Effector memory CD8-positive, alpha-beta T cell (primary cell): ENCODE measurements around the gene BTNL8.
"Not testable (repeated sequence)": the region's sequence is repeated elsewhere in the genome, so short reads cannot be mapped to it uniquely, and the experiment has no call there.

Source experiments
- ATAC-seq: fragments of 150-1000 bp; cut with Tn5 transposase; replicated peaks from 2 replicates; pipeline ENCODE4 v1.10.0; 2021; ENCODE audit warnings: mild to moderate bottlenecking, moderate library complexity
- DNase-seq, 3 experiments: peaks; one replicate each; pipeline ENCODE4 v3.0.0; 2021
- H3K27ac Mint-ChIP-seq, 2 donors: one replicate each; pipeline ENCODE4 v1.8.0; 2022; ENCODE audit warnings: mild to moderate bottlenecking in 2 of 2, mixed read lengths in 2 of 2, moderate library complexity in 2 of 2
- H3K27me3 Mint-ChIP-seq, 2 donors: one replicate each; pipeline ENCODE4 v1.8.0; 2022; ENCODE audit warnings: mixed read lengths in 2 of 2
- H3K36me3 Mint-ChIP-seq: one replicate; pipeline ENCODE4 v1.8.0; 2022; ENCODE audit warnings: mild to moderate bottlenecking, moderate library complexity, mixed read lengths; ENCODE audit not compliant: insufficient read depth
- H3K4me1 Mint-ChIP-seq, 2 donors: one replicate each; pipeline ENCODE4 v1.8.0; 2022; ENCODE audit warnings: low read depth in 2 of 2, mixed read lengths in 2 of 2
- H3K4me3 Mint-ChIP-seq, 2 donors: one replicate each; pipeline ENCODE4 v1.8.0; 2022; ENCODE audit warnings: mild to moderate bottlenecking in 2 of 2, mixed read lengths in 2 of 2, moderate library complexity in 2 of 2
- H3K9me3 Mint-ChIP-seq, 2 donors: one replicate each; pipeline ENCODE4 v1.8.0; 2022; ENCODE audit warnings: mixed read lengths in 2 of 2

The BTNL8 gene

GRCh38 chr5:180866985-180867384 is 32.0 kb upstream of the BTNL8 start:
- Mint-ChIP-seq H3K36me3 (no peaks in the 10 kb centered on the region), H3K4me1 (peaks cover 0 to 2% of the 10 kb centered on the region in 2 donors), H3K4me3 (no peak overlapping the region), H3K9me3 (no peaks in the 10 kb centered on the region), H3K27me3 (peaks cover 11 to 23% of the 10 kb centered on the region in 2 donors), H3K27ac (no peak overlapping the region)
- DNase-seq (no peak), ATAC-seq (no peak)

DNA sequence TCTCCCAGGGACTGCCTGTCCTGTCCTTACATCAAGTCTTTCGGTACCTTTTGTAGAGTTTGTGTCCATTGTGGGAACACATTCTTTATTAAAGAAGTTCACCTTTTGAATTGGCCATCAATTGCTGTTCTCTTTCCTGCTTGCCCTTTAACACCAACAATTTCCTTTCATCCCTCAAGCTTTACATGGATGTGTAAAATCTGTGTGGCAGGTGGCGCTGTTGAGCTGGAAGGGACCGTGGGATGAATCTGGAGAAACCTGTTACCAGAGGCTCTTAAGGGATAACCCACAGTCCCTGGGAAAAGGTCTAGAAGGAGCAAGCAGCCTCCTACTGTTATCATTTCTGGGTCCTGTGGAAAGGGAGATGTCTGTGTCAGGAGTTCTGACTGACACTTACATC is 30.0 kb upstream of the BTNL8 start:
- ATAC-seq (no peak), DNase-seq (peak; percentile 43 to 50 (median 49))
- no peaks in the 10 kb centered on the region for H3K9me3 Mint-ChIP-seq
- H3K4me1 Mint-ChIP-seq, result peaks cover 0 to 6% of the 10 kb centered on the region in 2 donors
- H3K27me3 Mint-ChIP-seq, result peaks cover 11 to 23% of the 10 kb centered on the region in 2 donors
- H3K36me3 Mint-ChIP-seq, result no peaks in the 10 kb centered on the region
- H3K27ac Mint-ChIP-seq, result no peak overlapping the region
- H3K4me3 Mint-ChIP-seq, result no peak overlapping the region

GRCh38 chr5:180869587-180869986 is 29.4 kb upstream of the BTNL8 start:
- Mint-ChIP-seq H3K27me3 (peaks cover 11 to 23% of the 10 kb centered on the region in 2 donors), H3K4me3 (no peak overlapping the region), H3K9me3 (no peaks in the 10 kb centered on the region), H3K36me3 (no peaks in the 10 kb centered on the region), H3K4me1 (peaks cover 0 to 6% of the 10 kb centered on the region in 2 donors), H3K27ac (no peak overlapping the region)
- DNase-seq, result no peak
- ATAC-seq, result no peak

DNA sequence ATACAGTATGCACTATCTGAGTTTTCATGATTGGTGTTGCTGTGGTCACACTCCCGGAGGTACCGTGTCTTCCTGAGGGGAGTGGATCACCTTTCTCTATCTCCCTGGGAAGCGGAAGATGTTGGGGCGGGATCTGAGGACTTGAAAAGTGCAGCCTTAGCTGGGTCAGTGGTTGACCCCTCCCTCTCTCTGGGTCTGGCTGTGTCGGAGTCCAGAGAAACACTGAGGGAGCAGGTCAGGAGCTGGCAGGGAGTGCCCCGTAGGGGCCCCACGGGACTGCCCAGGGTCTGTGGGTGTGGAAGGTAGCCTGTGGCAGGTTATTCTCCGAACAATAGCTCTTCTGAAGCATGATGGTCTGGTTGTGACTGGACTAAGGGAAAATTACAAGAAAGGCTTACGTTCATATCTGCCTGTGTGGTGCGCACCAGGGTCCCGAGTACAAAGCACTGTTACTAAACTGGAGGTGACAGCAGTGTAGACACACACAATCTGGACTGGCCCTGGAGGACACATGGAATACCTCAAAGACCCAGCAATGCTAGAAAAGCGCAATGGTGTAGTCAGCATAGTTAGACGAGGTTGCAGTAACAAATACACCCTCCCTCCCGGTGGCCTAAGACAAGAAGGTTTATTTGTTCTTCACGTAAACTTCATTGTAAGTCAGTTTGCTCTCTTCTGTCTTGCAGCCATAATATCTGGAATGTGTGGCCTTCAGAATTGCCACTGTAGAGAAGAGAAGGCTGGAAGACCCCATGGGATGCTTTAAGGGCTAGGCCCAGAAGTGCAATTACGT is 28.5 kb upstream of the BTNL8 start:
- peaks cover 0 to 6% of the 10 kb centered on the region in 2 donors for H3K4me1 Mint-ChIP-seq
- H3K36me3 Mint-ChIP-seq, result no peaks in the 10 kb centered on the region
- H3K27ac Mint-ChIP-seq, result no peak overlapping the region

DNA sequence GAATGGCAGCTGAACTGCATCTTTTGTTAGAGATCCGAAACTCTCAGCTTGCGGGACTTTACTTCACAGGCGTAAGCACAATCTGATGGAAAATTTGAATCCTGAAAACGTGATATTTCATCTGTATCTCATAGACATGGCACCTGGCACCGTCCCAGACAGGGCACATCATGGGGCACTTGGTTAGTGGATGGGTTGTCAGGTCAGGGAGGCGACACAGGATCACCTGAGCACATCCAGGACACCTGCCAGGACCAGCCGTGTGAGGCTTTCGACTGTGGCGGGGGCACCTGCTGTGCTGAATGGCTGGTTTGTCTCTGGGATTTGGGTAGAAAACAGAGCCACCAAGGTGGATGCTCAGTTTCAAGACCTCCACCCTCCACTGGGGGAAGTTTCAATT is 26.5 kb upstream of the BTNL8 start:
- no peak overlapping the region for H3K4me3 Mint-ChIP-seq
- DNase-seq (no peak), ATAC-seq (no peak)
- no peaks in the 10 kb centered on the region for H3K9me3 Mint-ChIP-seq
- peak overlapping the region; percentile 51 to 85 for H3K27ac Mint-ChIP-seq
- peaks cover 6 to 10% of the 10 kb centered on the region in 2 donors for H3K27me3 Mint-ChIP-seq
- H3K36me3 Mint-ChIP-seq, result no peaks in the 10 kb centered on the region
- peaks cover 0 to 6% of the 10 kb centered on the region in 2 donors for H3K4me1 Mint-ChIP-seq

More for the DNA sequence above, 28.5 kb upstream of the BTNL8 start:
- no peaks in the 10 kb centered on the region for H3K9me3 Mint-ChIP-seq
- no peak overlapping the region for H3K4me3 Mint-ChIP-seq
- DNase-seq (no peak), ATAC-seq (no peak)
- H3K27me3 Mint-ChIP-seq, result peaks cover 11 to 23% of the 10 kb centered on the region in 2 donors

- Mint-ChIP-seq H3K27ac (peak overlapping the region; percentile 85 to 90), H3K4me3 (no peak overlapping the region), H3K9me3 (no peaks in the 10 kb centered on the region), H3K36me3 (no peaks in the 10 kb centered on the region), H3K27me3 (no peaks in the 10 kb centered on the region), H3K4me1 (peaks cover 0 to 6% of the 10 kb centered on the region in 2 donors)
- peak; percentile 24 to 32 (median 30) for DNase-seq
- peak; percentile 95 for ATAC-seq
Measured at GRCh38 chr5:180873615-180874520, 25.1 kb upstream of the BTNL8 start.

DNA sequence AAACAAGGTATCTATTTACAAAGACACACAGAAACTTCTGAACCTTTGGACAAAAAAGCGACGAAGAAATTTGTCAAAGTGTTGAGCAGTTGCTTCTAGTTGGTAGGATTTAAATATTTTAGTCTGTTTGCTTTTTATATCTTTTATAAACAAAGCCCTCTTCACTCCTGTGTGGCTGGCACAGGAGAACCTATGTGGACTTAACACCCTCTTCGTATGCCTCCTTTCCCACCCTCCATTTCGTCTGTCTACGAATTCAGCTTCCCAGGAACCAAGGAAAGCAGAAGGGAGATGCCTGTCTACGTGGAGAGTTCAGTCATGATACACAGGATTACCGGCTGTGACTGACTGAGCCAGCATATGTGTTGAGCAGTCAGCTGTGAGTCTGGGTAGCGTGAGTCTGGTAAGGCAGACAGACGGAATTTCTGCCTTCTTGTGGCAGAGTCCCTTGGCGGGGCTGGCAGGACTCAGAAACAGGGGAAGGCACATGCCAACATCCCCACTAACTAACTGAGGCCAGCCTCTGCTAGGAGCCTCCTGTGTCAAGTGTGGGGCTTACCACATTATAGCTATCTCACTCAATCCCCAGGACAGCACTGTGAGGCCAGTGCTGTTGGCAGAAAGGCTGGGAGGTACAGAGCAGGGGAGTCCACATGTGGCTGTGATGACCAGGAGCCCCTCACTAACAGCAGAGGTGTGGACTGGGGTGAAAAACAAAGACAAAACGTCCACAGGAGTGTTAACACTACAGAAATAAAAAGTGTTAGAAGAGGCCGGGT is 24.0 kb upstream of the BTNL8 start:
- H3K4me3 Mint-ChIP-seq, result no peak overlapping the region
- DNase-seq (no peak), ATAC-seq (no peak)
- peaks cover 0 to 5% of the 10 kb centered on the region in 2 donors for H3K4me1 Mint-ChIP-seq
- H3K27me3 Mint-ChIP-seq, result no peaks in the 10 kb centered on the region
- peak overlapping the region in 1 of 2 donors; percentile 85 for H3K27ac Mint-ChIP-seq
- no peaks in the 10 kb centered on the region for H3K36me3 Mint-ChIP-seq
- H3K9me3 Mint-ChIP-seq, result no peaks in the 10 kb centered on the region

- no peaks in the 10 kb centered on the region for H3K36me3 Mint-ChIP-seq
- no peak overlapping the region for H3K27ac Mint-ChIP-seq
- no peaks in the 10 kb centered on the region for H3K9me3 Mint-ChIP-seq
- DNase-seq (no peak), ATAC-seq (no peak)
- H3K4me1 Mint-ChIP-seq, result peaks cover 0 to 5% of the 10 kb centered on the region in 2 donors
- no peak overlapping the region for H3K4me3 Mint-ChIP-seq
- H3K27me3 Mint-ChIP-seq, result peaks cover under 1% of the 10 kb centered on the region in 2 donors
Measured at GRCh38 chr5:180875860-180876426, 23.0 kb upstream of the BTNL8 start.

DNA sequence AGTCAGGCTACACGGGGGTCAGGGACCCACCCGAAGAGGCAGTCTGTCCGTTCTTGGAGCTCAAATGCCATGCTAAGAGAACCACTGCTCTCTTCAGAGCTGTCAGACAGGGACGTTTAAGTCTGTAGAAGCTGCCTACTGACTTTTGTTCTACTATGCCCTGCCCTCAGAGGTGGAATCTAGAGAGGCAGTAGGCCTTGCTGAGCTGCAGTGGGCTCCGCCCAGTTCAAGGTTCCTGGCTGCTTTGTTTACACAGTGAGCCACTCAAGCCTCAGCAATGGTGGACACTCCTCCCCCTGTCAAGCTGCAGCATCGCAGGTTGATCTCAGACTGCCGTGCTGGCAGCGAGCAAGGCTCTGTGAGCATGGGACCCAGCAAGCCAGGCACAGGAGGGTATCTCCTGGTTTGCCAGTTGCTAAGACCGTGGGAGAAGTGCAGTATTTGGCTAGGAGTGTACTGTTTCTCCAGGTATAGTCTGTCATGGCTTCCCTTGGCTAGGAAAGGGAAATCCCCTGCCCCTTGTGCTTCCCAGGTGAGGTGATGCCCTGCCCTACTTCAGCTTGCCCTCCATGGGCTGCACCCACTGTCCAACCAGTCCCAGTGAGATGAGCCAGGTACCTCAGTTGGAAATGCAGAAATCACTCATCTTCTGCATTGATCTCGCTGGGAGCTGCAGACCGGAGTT is 13.0 kb upstream of the BTNL8 start:
- ATAC-seq, H3K9me3 Mint-ChIP-seq: not testable (repeated sequence)
- peaks cover 69 to 87% of the 10 kb centered on the region in 2 donors for H3K27me3 Mint-ChIP-seq

GRCh38 chr5:180889381-180889780 is 9.6 kb upstream of the BTNL8 start:
- H3K27me3 Mint-ChIP-seq, result peaks cover 55 to 83% of the 10 kb centered on the region in 2 donors
- DNase-seq, result no peak
- H3K36me3 Mint-ChIP-seq, result no peaks in the 10 kb centered on the region
- ATAC-seq, result no peak
- H3K4me3 Mint-ChIP-seq, result no peak overlapping the region
- no peak overlapping the region for H3K27ac Mint-ChIP-seq
- H3K4me1 Mint-ChIP-seq, result no peaks in the 10 kb centered on the region
- H3K9me3 Mint-ChIP-seq, result no peaks in the 10 kb centered on the region

More for the DNA sequence above, 13.0 kb upstream of the BTNL8 start:
- not testable (repeated sequence) for H3K36me3 Mint-ChIP-seq, H3K27ac Mint-ChIP-seq, DNase-seq, H3K4me1 Mint-ChIP-seq, H3K4me3 Mint-ChIP-seq

DNA sequence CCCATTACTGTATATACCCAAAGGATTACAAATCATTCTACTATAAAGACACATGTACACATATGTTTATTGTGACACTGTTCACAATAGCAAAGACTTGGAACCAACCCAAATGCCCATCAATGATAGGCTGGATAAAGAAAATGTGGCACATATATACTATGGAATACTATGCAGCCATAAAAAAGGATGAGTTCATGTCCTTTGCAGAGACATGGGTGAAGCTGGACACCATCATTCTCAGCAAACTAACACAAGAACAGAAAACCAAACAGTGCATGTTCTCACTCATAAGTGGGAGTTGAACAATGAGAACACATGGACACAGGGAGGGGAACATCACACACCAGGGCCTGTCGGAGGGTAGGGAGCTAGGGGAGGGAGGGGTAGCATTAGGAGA is 3.6 kb upstream of the BTNL8 start:
- peaks cover 30 to 50% of the 10 kb centered on the region in 2 donors for H3K27me3 Mint-ChIP-seq
- H3K4me3 Mint-ChIP-seq, H3K4me1 Mint-ChIP-seq, H3K27ac Mint-ChIP-seq, H3K9me3 Mint-ChIP-seq, ATAC-seq, H3K36me3 Mint-ChIP-seq, DNase-seq: not testable (repeated sequence)

DNA sequence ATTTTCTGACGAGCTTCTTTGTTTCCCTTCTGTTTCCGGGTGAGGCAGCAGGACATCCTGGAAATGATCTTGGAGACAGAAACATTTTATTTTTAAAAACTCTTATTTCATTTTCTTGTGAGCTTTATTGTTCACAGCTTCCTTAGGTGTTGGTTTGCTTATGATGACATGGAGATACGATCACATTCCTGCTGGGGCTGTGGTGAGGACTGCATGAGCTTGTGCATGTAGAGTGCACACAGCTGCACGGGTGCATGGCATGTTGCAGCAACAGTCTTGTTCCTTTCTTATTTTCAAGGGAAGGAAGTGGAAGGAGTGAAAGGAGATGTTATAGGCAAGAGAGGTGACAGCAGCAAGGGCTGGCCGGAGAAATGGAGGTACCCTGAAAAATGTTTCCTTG is 1.2 kb downstream of the BTNL8 start:
- Mint-ChIP-seq H3K4me3 (no peak overlapping the region), H3K27me3 (peaks cover 10 to 19% of the 10 kb centered on the region in 2 donors), H3K27ac (no peak overlapping the region), H3K36me3 (no peaks in the 10 kb centered on the region), H3K4me1 (no peaks in the 10 kb centered on the region), H3K9me3 (no peaks in the 10 kb centered on the region)
- ATAC-seq (no peak), DNase-seq (no peak)
